ENCODE results near the gene SRSF8. TPM values are rescaled to one million over a fixed set of nuclear protein-coding genes. Genes with fewer than 3 reads are reported as not detected.
"Not testable (repeated sequence)": the region's sequence is repeated elsewhere in the genome, so short reads cannot be mapped to it uniquely, and the experiment has no call there.

Gene SRSF8, protein sequence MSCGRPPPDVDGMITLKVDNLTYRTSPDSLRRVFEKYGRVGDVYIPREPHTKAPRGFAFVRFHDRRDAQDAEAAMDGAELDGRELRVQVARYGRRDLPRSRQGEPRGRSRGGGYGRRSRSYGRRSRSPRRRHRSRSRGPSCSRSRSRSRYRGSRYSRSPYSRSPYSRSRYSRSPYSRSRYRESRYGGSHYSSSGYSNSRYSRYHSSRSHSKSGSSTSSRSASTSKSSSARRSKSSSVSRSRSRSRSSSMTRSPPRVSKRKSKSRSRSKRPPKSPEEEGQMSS
- 35.1 TPM for total RNA-seq

- Histone ChIP-seq H3K4me1 (peaks cover 27% of the 10 kb centered on the region), H3K36me3 (no peaks in the 10 kb centered on the region), H3K27ac (peak within 1 kb of the TSS; percentile 95), H3K9me3 (no peaks in the 10 kb centered on the region), H3K4me3 (peak within 1 kb of the TSS; percentile 53 to 60), H3K27me3 (no peaks in the 10 kb centered on the region)
- TF ChIP-seq CTCF (IDR thresholded peaks at IDR 0.05), result no peak
- TF ChIP-seq POLR2A (IDR thresholded peaks at IDR 0.05), result no peak
- no peak for TF ChIP-seq POLR2AphosphoS5 (IDR thresholded peaks at IDR 0.05; ENCODE audit: insufficient read depth in 1 of 2, low read depth in 1 of 2)
- no peak for DNase-seq (ENCODE audit: extremely low spot score in 2 of 2)
- intact Hi-C loops (cut with DNase I), result loop anchor here (2.0 kb wide), 1 partner anchor 84 kb away; no protein-coding TSS in a partner anchor
These were observed at the start of gene SRSF8 for GRCh38 chr11:95066716-95067038. SRSF8 (plus strand) TSS chr11:95066919; CDS start chr11:95067227, 308 bp downstream.

GRCh38 chr11:95021468-95021867 lies 45.3 kb upstream of the SRSF8 start:
- H3K36me3 ChIP-seq; DNase-seq (ENCODE audit: extremely low spot score in 2 of 2); intact Hi-C loops (cut with DNase I); H3K9me3 ChIP-seq; H3K27me3 ChIP-seq; H3K4me3 ChIP-seq; H3K4me1 ChIP-seq; H3K27ac ChIP-seq: not testable (repeated sequence)

- Histone ChIP-seq H3K27ac (no peak within 1 kb of the TSS), H3K4me3 (no peak within 1 kb of the TSS), H3K9me3 (no peaks in the 10 kb centered on the region), H3K36me3 (no peaks in the 10 kb centered on the region), H3K27me3 (no peaks in the 10 kb centered on the region), H3K4me1 (no peaks in the 10 kb centered on the region)
- intact Hi-C loops (cut with DNase I), result no loop called here
- TF ChIP-seq CTCF (IDR thresholded peaks at IDR 0.05) (no peak), POLR2AphosphoS5 (IDR thresholded peaks at IDR 0.05; ENCODE audit: insufficient read depth in 1 of 2, low read depth in 1 of 2) (no peak)
- DNase-seq (ENCODE audit: extremely low spot score in 2 of 2), result no peak
These were observed 41.8 kb upstream of the SRSF8 start, which contains the start of gene KDM4E for GRCh38 chr11:95024958-95025357. KDM4E (plus strand) TSS chr11:95025258; CDS start chr11:95025558, 300 bp downstream.

DNA sequence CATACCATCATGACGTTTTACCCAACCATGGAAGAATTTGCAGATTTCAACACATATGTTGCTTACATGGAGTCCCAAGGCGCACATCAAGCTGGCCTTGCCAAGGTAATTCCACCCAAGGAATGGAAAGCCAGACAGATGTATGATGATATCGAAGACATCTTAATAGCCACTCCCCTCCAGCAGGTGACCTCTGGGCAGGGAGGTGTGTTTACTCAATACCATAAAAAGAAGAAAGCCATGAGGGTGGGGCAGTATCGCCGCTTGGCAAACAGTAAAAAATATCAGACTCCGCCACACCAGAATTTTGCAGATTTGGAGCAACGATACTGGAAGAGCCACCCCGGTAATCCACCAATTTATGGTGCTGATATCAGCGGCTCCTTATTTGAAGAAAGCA lies 41.1 kb upstream of the SRSF8 start:
- H3K4me1 ChIP-seq; H3K4me3 ChIP-seq; H3K9me3 ChIP-seq; DNase-seq (ENCODE audit: extremely low spot score in 2 of 2); H3K36me3 ChIP-seq; H3K27me3 ChIP-seq; intact Hi-C loops (cut with DNase I); H3K27ac ChIP-seq: not testable (repeated sequence)

DNA sequence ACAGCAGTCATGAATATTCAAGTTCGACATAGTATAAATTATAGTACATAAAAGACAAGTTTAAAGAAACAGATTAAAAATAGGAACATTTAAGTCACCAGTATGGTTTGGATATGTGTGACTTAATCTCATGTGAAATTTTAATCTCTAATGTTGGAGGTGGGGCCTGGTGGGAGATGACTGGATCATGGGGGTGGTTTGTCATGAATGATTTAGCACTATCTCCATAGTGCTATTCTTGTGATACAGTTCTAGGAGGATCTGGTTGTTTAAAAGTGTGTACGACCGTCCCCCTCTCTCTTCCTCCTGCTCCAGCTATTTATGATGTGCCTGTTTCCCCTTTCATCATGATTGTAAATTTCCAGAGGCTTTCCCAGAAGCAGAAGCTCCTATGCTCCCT lies 38.4 kb upstream of the SRSF8 start:
- Histone ChIP-seq H3K9me3 (no peaks in the 10 kb centered on the region), H3K36me3 (no peaks in the 10 kb centered on the region), H3K27me3 (no peaks in the 10 kb centered on the region), H3K4me3 (no peak overlapping the region), H3K4me1 (no peaks in the 10 kb centered on the region), H3K27ac (no peak overlapping the region)
- intact Hi-C loops (cut with DNase I), result no loop called here
- DNase-seq (ENCODE audit: extremely low spot score in 2 of 2), result no peak
- TF ChIP-seq POLR2A (IDR thresholded peaks at IDR 0.05), result no peak
- TF ChIP-seq CTCF (IDR thresholded peaks at IDR 0.05), result no peak

DNA sequence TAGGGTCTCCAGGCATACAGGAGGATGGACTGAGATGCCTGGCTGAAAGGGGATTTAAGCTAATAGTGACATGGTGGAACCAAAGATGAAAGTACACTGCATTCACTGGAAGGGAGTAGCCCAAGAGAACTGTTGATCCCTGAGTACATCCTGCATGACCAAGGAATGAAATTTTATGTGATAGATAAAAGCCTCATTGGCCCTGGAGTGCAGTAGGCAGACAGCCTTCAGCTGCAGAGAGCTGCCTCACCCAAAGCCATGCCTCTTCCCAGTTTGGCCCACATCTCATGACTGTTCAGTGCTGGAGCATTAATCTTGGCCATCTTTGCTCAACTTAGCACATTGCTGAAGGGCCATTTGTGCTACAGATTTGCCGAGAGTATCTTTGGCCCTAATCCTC lies 33.7 kb upstream of the SRSF8 start:
- DNase-seq (ENCODE audit: extremely low spot score in 2 of 2), result no peak
- H3K4me1 ChIP-seq, result no peaks in the 10 kb centered on the region
- no peak for TF ChIP-seq POLR2A (IDR thresholded peaks at IDR 0.05)
- no peak for TF ChIP-seq CTCF (IDR thresholded peaks at IDR 0.05)
- TF ChIP-seq POLR2AphosphoS5 (IDR thresholded peaks at IDR 0.05; ENCODE audit: insufficient read depth in 1 of 2, low read depth in 1 of 2), result no peak
- intact Hi-C loops (cut with DNase I), result no loop called here
- H3K4me3 ChIP-seq, result no peak overlapping the region
- no peaks in the 10 kb centered on the region for H3K9me3 ChIP-seq
- H3K27ac ChIP-seq, result no peak overlapping the region
- no peaks in the 10 kb centered on the region for H3K36me3 ChIP-seq
- no peaks in the 10 kb centered on the region for H3K27me3 ChIP-seq

Measured in vagina (tissue), 2 donors.